Endothelial cell of umbilical vein (primary cell): ENCODE results near the gene SLC5A12. TPM values are rescaled to one million over a fixed set of nuclear protein-coding genes. Genes with fewer than 3 reads are reported as not detected.

Experiments used
- BruUV-seq: library from RNA; stranded (reverse); fragments of 400-500 nt; replicated peaks from 2 replicates; lab custom pipeline; 2021; lab: Mats Ljungman, UMichigan
- CTCF ChIA-PET: fragments of 300-600, 350-600 bp; sonication (Branson Sonifier 250); formaldehyde crosslinking; loops from one replicate; lab custom pipeline; 2021; ENCODE audit warnings: antibody characterized with exemption, inconsistent platforms; lab: Charles Lee
- POLR2A ChIA-PET: fragments of 300-600, 350-600 bp; sonication (Branson Sonifier 250); formaldehyde crosslinking; loops from one replicate; lab custom pipeline; 2021; ENCODE audit warnings: antibody characterized with exemption, inconsistent platforms; lab: Charles Lee
- DNase-seq: peaks from one replicate; pipeline ENCODE4 v3.0.0-alpha.2; 2011; ENCODE audit warnings: low read depth, low spot score
- FAIRE-seq: peaks from 2 replicates; lab custom pipeline; 2011; peaks lifted over from hg19 to GRCh38; lab: Jason Lieb, UNC
- H2AFZ ChIP-seq: 2 replicates; pipeline ENCODE4 v1.6.0; 2012; ENCODE audit warnings: low read depth, low read length, control low read depth, inconsistent platforms
- H3K27ac ChIP-seq: 2 replicates; pipeline ENCODE4 v1.5.1; 2011; ENCODE audit warnings: low read depth, mild to moderate bottlenecking, control low read depth, low read length, moderate library complexity; ENCODE audit not compliant: insufficient read depth
- H3K27me3 ChIP-seq, 2 experiments: 2 replicates each; pipeline versions ENCODE4 v1.6.0 to v1.6.1; 2011; ENCODE audit warnings: low read length in 2 of 2, mixed read lengths in 1 of 2; ENCODE audit not compliant: control insufficient read depth in 2 of 2, insufficient read depth in 2 of 2
- H3K36me3 ChIP-seq, 2 experiments: 2 replicates in 1 of 2; 3 replicates in 1 of 2; pipeline ENCODE4 v1.5.1; 2011; ENCODE audit warnings: low read length in 2 of 2, mild to moderate bottlenecking in 1 of 2, moderate library complexity in 1 of 2; ENCODE audit not compliant: control insufficient read depth in 2 of 2, insufficient read depth in 2 of 2; ENCODE audit errors: extremely low read depth in 1 of 2
- H3K4me1 ChIP-seq: 3 replicates; pipeline ENCODE4 v1.5.1; 2011; ENCODE audit warnings: mild to moderate bottlenecking, low read length; ENCODE audit not compliant: control insufficient read depth, insufficient read depth; ENCODE audit errors: extremely low read depth
- H3K4me2 ChIP-seq: 2 replicates; pipeline ENCODE4 v1.6.1; 2011; ENCODE audit warnings: low read length, control low read depth, mixed read lengths; ENCODE audit not compliant: insufficient read depth
- H3K4me3 ChIP-seq, 3 experiments: fragments of 200-600 bp in 1 of 3; sonication (generic), shearing (Covaris generic) in 1 of 3; replicated peaks in 1 of 3; 2 replicates each; pipeline ENCODE4 v1.5.1; 2011 to 2016; ENCODE audit warnings: control low read depth in 3 of 3, low read length in 3 of 3, mild to moderate bottlenecking in 2 of 3, inconsistent platforms in 1 of 3, low read depth in 1 of 3, moderate library complexity in 1 of 3; ENCODE audit not compliant: insufficient read depth in 1 of 3
- H3K79me2 ChIP-seq: 2 replicates; pipeline ENCODE4 v1.6.0; 2012; ENCODE audit warnings: low read length, inconsistent platforms; ENCODE audit not compliant: control insufficient read depth, insufficient read depth
- H3K9ac ChIP-seq: replicated peaks from 2 replicates; pipeline ENCODE3; 2011; ENCODE audit warnings: low read length, control low read depth; ENCODE audit not compliant: insufficient read depth; ENCODE audit errors: extremely low read depth
- H3K9me1 ChIP-seq: replicated peaks from 3 replicates; pipeline ENCODE4 v1.6.0; 2011; ENCODE audit warnings: mild to moderate bottlenecking, low read length; ENCODE audit not compliant: control insufficient read depth, insufficient read depth; ENCODE audit errors: extremely low read depth
- H3K9me3 ChIP-seq: replicated peaks from 2 replicates; pipeline ENCODE4 v1.5.1; 2012; ENCODE audit warnings: low read length, inconsistent platforms; ENCODE audit not compliant: control insufficient read depth, insufficient read depth
- H4K20me1 ChIP-seq: replicated peaks from 2 replicates; pipeline ENCODE3; 2011; ENCODE audit warnings: mild to moderate bottlenecking, low read length; ENCODE audit not compliant: control insufficient read depth, insufficient read depth; ENCODE audit errors: extremely low read depth
- EZH2 ChIP-seq: IDR thresholded peaks from 2 replicates; pipeline ENCODE4 v1.6.1; 2012; ENCODE audit warnings: borderline replicate concordance, low read depth, mild to moderate bottlenecking, moderate library complexity, low read length, inconsistent platforms; ENCODE audit not compliant: severe bottlenecking
- FOS ChIP-seq: IDR thresholded peaks from 2 replicates; pipeline ENCODE4 v1.6.1; 2011; ENCODE audit warnings: mild to moderate bottlenecking, low read length, moderate library complexity, borderline replicate concordance; ENCODE audit not compliant: insufficient read depth
- GATA2 ChIP-seq: IDR thresholded peaks from 2 replicates; pipeline ENCODE4 v1.7.0; 2011; ENCODE audit warnings: low read depth, mild to moderate bottlenecking, moderate library complexity, mixed read lengths, low read length; ENCODE audit not compliant: insufficient read length, insufficient read depth
- JUN ChIP-seq: IDR thresholded peaks from 2 replicates; pipeline ENCODE4 v1.6.1; 2011; ENCODE audit warnings: borderline replicate concordance, low read depth; ENCODE audit not compliant: insufficient read length, insufficient read depth
- MYC ChIP-seq: IDR thresholded peaks from one replicate; pipeline ENCODE4 v1.6.1; 2011; ENCODE audit warnings: mild to moderate bottlenecking, low read depth, low read length
- POLR2A ChIP-seq: IDR thresholded peaks from 2 replicates; pipeline ENCODE4 v1.6.1; 2012; ENCODE audit warnings: low read depth, mild to moderate bottlenecking, control low read depth, low read length
- dilution Hi-C: fragments of 300-500 bp; cut with MboI; formaldehyde crosslinking; loops from one replicate; pipeline ENCODE4 v1.15.0; 2019; ENCODE audit warnings: low sequenced_read_pairs; ENCODE audit not compliant: extremely low pct_ligation_motif_present
- intact Hi-C: fragments of 100-400 bp; cut with micrococcal nuclease; formaldehyde crosslinking; loops from one replicate; pipeline ENCODE4 v1.10.0; 2022
- polyA plus RNA-seq, 4 experiments: library from polyadenylated mRNA; depleted of rRNA in 3 of 4; stranded (reverse) in 3 of 4; unstranded in 1 of 4; fragments of >200 nt; gene quantifications; 2 replicates each; pipeline versions ENCODE4 v1.2.1 to v1.2.3, GENCODE V29; 2011 to 2012; ENCODE audit warnings: missing spikeins in 1 of 4
- total RNA-seq: library from RNA; stranded (reverse); gene quantifications from 2 replicates; pipeline ENCODE4 v1.2.3, GENCODE V29; 2021
- TF ChIP-seq, protein P1 (sequence below), 2 donors: IDR thresholded peaks; 1 replicate in 1 of 2; 2 replicates in 1 of 2; pipeline ENCODE4 v1.5.1; 2011; ENCODE audit warnings: low read length in 2 of 2, mild to moderate bottlenecking in 2 of 2, moderate library complexity in 2 of 2, control low read depth in 1 of 2, inconsistent platforms in 1 of 2, low read depth in 1 of 2; ENCODE audit not compliant: insufficient read depth in 1 of 2; ENCODE audit errors: extremely low read depth in 1 of 2
- TF ChIP-seq, protein P2 (sequence below): IDR thresholded peaks from 2 replicates; pipeline ENCODE4 v1.6.1; 2011; ENCODE audit not compliant: insufficient read depth, insufficient read length

Gene SLC5A12
- total and polyA plus RNA-seq, 2 donors (not counting 3 experiments of a cell fraction or from before 2014, with no cell fraction given) = not detected

DNA sequence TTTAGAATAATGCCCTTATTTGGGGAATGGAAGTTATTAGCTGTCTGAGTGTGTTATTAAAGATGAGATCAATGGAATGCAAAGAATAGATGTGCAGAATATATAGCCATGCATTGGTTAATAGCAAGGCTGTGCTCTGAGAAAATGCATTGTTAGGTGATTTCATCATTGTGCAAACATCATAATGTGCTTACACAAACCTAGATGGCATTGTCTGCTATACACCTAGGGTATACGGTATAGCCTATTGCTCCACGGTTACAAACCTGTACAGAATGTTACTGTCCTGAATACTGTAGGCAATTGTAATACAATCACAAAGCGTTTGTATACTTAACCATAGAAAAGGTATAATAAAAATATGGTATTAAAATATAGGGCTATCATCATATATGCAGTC lies 25.5 kb downstream of the SLC5A12 start:
- H3K4me2 ChIP-seq = no peak overlapping the region
- no peaks in the 10 kb centered on the region for H4K20me1 ChIP-seq
- no peaks in the 10 kb centered on the region for H3K27me3 ChIP-seq
- no peaks in the 10 kb centered on the region for H3K9me1 ChIP-seq
- no peaks in the 10 kb centered on the region for H3K36me3 ChIP-seq
- intact Hi-C loops (no loop called here), dilution Hi-C loops (no loop called here)
- TF ChIP-seq FOS = no peak
- TF ChIP-seq, protein P1, sequence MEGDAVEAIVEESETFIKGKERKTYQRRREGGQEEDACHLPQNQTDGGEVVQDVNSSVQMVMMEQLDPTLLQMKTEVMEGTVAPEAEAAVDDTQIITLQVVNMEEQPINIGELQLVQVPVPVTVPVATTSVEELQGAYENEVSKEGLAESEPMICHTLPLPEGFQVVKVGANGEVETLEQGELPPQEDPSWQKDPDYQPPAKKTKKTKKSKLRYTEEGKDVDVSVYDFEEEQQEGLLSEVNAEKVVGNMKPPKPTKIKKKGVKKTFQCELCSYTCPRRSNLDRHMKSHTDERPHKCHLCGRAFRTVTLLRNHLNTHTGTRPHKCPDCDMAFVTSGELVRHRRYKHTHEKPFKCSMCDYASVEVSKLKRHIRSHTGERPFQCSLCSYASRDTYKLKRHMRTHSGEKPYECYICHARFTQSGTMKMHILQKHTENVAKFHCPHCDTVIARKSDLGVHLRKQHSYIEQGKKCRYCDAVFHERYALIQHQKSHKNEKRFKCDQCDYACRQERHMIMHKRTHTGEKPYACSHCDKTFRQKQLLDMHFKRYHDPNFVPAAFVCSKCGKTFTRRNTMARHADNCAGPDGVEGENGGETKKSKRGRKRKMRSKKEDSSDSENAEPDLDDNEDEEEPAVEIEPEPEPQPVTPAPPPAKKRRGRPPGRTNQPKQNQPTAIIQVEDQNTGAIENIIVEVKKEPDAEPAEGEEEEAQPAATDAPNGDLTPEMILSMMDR (IDR thresholded peaks at IDR 0.05; ENCODE audit: extremely low read depth in 1 of 2, insufficient read depth in 1 of 2, low read depth in 1 of 2, low read length in 2 of 2) = no peak
- TF ChIP-seq JUN = no peak
- TF ChIP-seq GATA2 = no peak
- DNase-seq (no peak), FAIRE-seq (no peak)
- H3K27ac ChIP-seq = no peak overlapping the region
- H3K79me2 ChIP-seq = no peaks in the 10 kb centered on the region
- no peak overlapping the region for H2AFZ ChIP-seq
- no TSS peak for BruUV-seq
- ChIA-PET POLR2A (no interaction called here), CTCF (no interaction called here)
- H3K9me3 ChIP-seq = no peaks in the 10 kb centered on the region
- H3K4me1 ChIP-seq = no peaks in the 10 kb centered on the region
- H3K9ac ChIP-seq = no peak overlapping the region
- H3K4me3 ChIP-seq = no peak overlapping the region

DNA sequence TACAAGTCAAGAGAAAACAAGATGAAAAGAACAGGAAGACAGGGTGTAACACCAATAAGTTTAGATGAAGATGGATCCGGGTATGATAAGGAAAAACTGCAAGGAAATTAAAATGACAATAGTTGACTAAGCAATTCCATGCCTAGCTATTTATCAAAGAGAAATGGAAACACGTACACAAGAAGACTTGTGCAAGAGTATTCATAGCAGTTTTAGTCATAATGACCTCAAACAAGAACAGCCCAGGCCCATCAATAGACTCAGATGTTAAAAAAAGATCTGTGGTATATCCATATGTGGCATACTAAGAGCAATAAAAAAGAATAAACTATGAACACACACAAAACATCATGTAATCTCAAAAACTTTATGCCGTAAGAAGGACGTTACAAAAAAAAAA lies 33.2 kb downstream of the SLC5A12 start:
- H3K4me3 ChIP-seq = no peak overlapping the region
- no peaks in the 10 kb centered on the region for H3K27me3 ChIP-seq
- dilution Hi-C loops (no loop called here), intact Hi-C loops (no loop called here)
- H3K4me1 ChIP-seq = no peaks in the 10 kb centered on the region
- no peak for TF ChIP-seq FOS
- TF ChIP-seq EZH2 = no peak
- TF ChIP-seq, protein P1 (IDR thresholded peaks at IDR 0.05; ENCODE audit: extremely low read depth in 1 of 2, insufficient read depth in 1 of 2, low read depth in 1 of 2, low read length in 2 of 2) = no peak
- TF ChIP-seq MYC = no peak
- no peak for TF ChIP-seq POLR2A
- TF ChIP-seq, protein P2, sequence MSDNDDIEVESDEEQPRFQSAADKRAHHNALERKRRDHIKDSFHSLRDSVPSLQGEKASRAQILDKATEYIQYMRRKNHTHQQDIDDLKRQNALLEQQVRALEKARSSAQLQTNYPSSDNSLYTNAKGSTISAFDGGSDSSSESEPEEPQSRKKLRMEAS = no peak
- ChIA-PET POLR2A (no interaction called here), CTCF (no interaction called here)
- no TSS peak for BruUV-seq
- no peak for FAIRE-seq
- H3K4me2 ChIP-seq = no peak overlapping the region
- no peaks in the 10 kb centered on the region for H3K79me2 ChIP-seq
- no peak overlapping the region for H3K9ac ChIP-seq
- H4K20me1 ChIP-seq = no peaks in the 10 kb centered on the region
- H3K36me3 ChIP-seq = no peaks in the 10 kb centered on the region
- H3K9me3 ChIP-seq = no peaks in the 10 kb centered on the region
- H3K27ac ChIP-seq = no peak overlapping the region
- DNase-seq = no peak
- H3K9me1 ChIP-seq = no peaks in the 10 kb centered on the region
- H2AFZ ChIP-seq = no peak overlapping the region
